RWPE2 (cell line): ENCODE results near the gene EDAR.

Source experiments
- ATAC-seq: fragments of 200-7000 bp; cut with Tn5 transposase; 3 replicates; pipeline ENCODE4 v1.9.1; 2021; ENCODE audit warnings: low read depth
- DNase-seq: peaks from one replicate; pipeline ENCODE4 v3.0.0-alpha.2; 2020; ENCODE audit warnings: low spot score
- H3K27ac ChIP-seq: fragments of 450-650 bp; 2 replicates; pipeline ENCODE4 v1.5.1; 2017; ENCODE audit warnings: mild to moderate bottlenecking; ENCODE audit not compliant: poor library complexity, severe bottlenecking
- H3K27me3 ChIP-seq: fragments of 250-450 bp; sonication (Bioruptor Pico); 2 replicates; pipeline ENCODE4 v1.5.1; 2021; ENCODE audit warnings: mild to moderate bottlenecking, moderate library complexity; ENCODE audit not compliant: insufficient read depth, poor library complexity, severe bottlenecking
- H3K36me3 ChIP-seq: fragments of 250-450 bp; sonication (Bioruptor Pico); 2 replicates; pipeline ENCODE4 v1.5.1; 2020; ENCODE audit warnings: low read depth, mild to moderate bottlenecking, moderate library complexity
- H3K4me1 ChIP-seq: fragments of 250-450 bp; sonication (Bioruptor Pico); 2 replicates; pipeline ENCODE4 v1.5.1; 2021; ENCODE audit warnings: mild to moderate bottlenecking, moderate library complexity; ENCODE audit not compliant: insufficient read depth, poor library complexity, severe bottlenecking
- H3K4me3 ChIP-seq: fragments of 250-450 bp; sonication (Bioruptor Pico); 2 replicates; pipeline ENCODE4 v1.5.1; 2021; ENCODE audit warnings: mild to moderate bottlenecking, moderate library complexity; ENCODE audit not compliant: severe bottlenecking
- H3K9me3 ChIP-seq: fragments of 250-450 bp; sonication (Bioruptor Pico); 2 replicates; pipeline ENCODE4 v1.5.1; 2021; ENCODE audit warnings: mild to moderate bottlenecking, moderate library complexity; ENCODE audit not compliant: severe bottlenecking
- CTCF ChIP-seq: fragments of 450-650 bp; IDR thresholded peaks from one replicate; pipeline ENCODE4 v1.5.1; 2017; ENCODE audit warnings: mild to moderate bottlenecking, moderate library complexity; ENCODE audit not compliant: poor library complexity, severe bottlenecking

Gene EDAR

DNA sequence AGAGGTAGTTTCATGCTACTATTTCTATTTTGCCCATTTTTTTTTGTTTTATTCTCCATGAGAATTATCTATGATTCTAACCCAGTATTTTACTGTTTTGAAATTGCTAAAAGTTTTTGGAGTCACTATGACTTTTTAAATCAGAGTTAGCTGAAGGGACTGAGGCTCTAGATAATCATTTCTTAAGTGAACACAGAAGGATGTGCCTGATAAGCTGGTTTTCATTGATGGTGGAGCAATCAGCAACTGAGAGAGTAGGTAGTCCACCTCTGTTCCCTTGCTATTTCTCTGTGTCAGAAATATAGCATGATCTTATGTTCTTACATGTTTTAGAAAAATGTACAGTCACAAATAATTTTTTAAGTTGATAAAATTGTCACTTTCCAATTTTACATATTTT is 143.1 kb downstream of the EDAR start:
- H3K27me3 ChIP-seq = no peaks in the 10 kb centered on the region
- no peak for TF ChIP-seq CTCF
- H3K9me3 ChIP-seq = peaks cover 7% of the 10 kb centered on the region
- DNase-seq = no peak
- peaks cover 18% of the 10 kb centered on the region for H3K36me3 ChIP-seq
- H3K27ac ChIP-seq = no peak overlapping the region
- no peak for ATAC-seq
- no peak overlapping the region for H3K4me3 ChIP-seq
- no peaks in the 10 kb centered on the region for H3K4me1 ChIP-seq
